GM12864 (cell line): ENCODE data around the gene FOXE3.

Source experiments
- DNase-seq: peaks from one replicate; pipeline ENCODE4 v3.0.0-alpha.2; 2011; ENCODE audit warnings: low read depth
- H3K4me3 ChIP-seq: 2 replicates; pipeline ENCODE4 v1.5.1; 2011; ENCODE audit warnings: mild to moderate bottlenecking, low read depth, low read length, control low read depth
- CTCF ChIP-seq: IDR thresholded peaks from 2 replicates; pipeline ENCODE4 v1.5.1; 2011; ENCODE audit warnings: low read depth, mild to moderate bottlenecking, moderate library complexity, low read length, control low read depth, inconsistent platforms; ENCODE audit errors: missing control alignments

FOXE3 gene

GRCh38 chr1:47393141-47393540 lies 22.9 kb upstream of the FOXE3 start:
- TF ChIP-seq CTCF: no peak
- DNase-seq: no peak
- no peak overlapping the region for H3K4me3 ChIP-seq

- no peak for TF ChIP-seq CTCF
- H3K4me3 ChIP-seq: no peak overlapping the region
- DNase-seq: no peak
Observed at GRCh38 chr1:47395433-47395832, 20.7 kb upstream of the FOXE3 start.

GRCh38 chr1:47396671-47397196 lies 19.4 kb upstream of the FOXE3 start:
- no peak for TF ChIP-seq CTCF
- no peak overlapping the region for H3K4me3 ChIP-seq
- DNase-seq: no peak

GRCh38 chr1:47399138-47399845 lies 16.8 kb upstream of the FOXE3 start:
- H3K4me3 ChIP-seq: no peak overlapping the region
- DNase-seq: no peak

GRCh38 chr1:47399846-47400155 lies 16.3 kb upstream of the FOXE3 start:
- H3K4me3 ChIP-seq: no peak overlapping the region
- no peak for TF ChIP-seq CTCF
- DNase-seq: no peak

More at GRCh38 chr1:47399138-47399845, 16.8 kb upstream of the FOXE3 start:
- TF ChIP-seq CTCF: no peak

- H3K4me3 ChIP-seq: no peak overlapping the region
- DNase-seq: no peak
- no peak for TF ChIP-seq CTCF
Observed at GRCh38 chr1:47401761-47402160, 14.3 kb upstream of the FOXE3 start.

GRCh38 chr1:47402591-47402990 lies 13.5 kb upstream of the FOXE3 start:
- no peak for TF ChIP-seq CTCF
- H3K4me3 ChIP-seq: no peak overlapping the region
- DNase-seq: no peak
